Mesothelial cell of epicardium (in vitro differentiated cells): ENCODE results near the gene CRADD. TPM values are rescaled to one million over a fixed set of nuclear protein-coding genes. Genes with fewer than 3 reads are reported as not detected.

Source experiments
- DNase-seq, 2 experiments: peaks; one replicate each; pipeline ENCODE4 v3.0.0; 2021; ENCODE audit warnings: low spot score in 2 of 2; ENCODE audit not compliant: unreplicated experiment in 2 of 2
- H3K27ac Mint-ChIP-seq: 2 replicates; pipeline ENCODE4 v1.8.0; 2021; ENCODE audit warnings: mixed read lengths
- H3K27me3 Mint-ChIP-seq: 2 replicates; pipeline ENCODE4 v1.8.0; 2021; ENCODE audit warnings: low read depth, mixed read lengths
- H3K36me3 Mint-ChIP-seq: 2 replicates; pipeline ENCODE4 v1.8.0; 2021; ENCODE audit warnings: mixed read lengths
- H3K4me1 Mint-ChIP-seq: 2 replicates; pipeline ENCODE4 v1.8.0; 2021; ENCODE audit warnings: mixed read lengths
- H3K4me3 Mint-ChIP-seq: 2 replicates; pipeline ENCODE4 v1.8.0; 2021; ENCODE audit warnings: mild to moderate bottlenecking, moderate library complexity, mixed read lengths
- H3K9me3 Mint-ChIP-seq: 2 replicates; pipeline ENCODE4 v1.8.0; 2021; ENCODE audit warnings: mixed read lengths
- total RNA-seq: library from RNA; stranded (reverse); gene quantifications from 3 replicates; pipeline ENCODE4 v1.2.1, GENCODE V29; 2021
- TF ChIP-seq, protein P1 (sequence below): fragments of 200-600 bp; sonication (generic); IDR thresholded peaks from one replicate; pipeline ENCODE4 v1.5.0; 2021; ENCODE audit warnings: antibody characterized with exemption; ENCODE audit not compliant: unreplicated experiment

The CRADD gene
- total RNA-seq, 1 donor from 2014 or later, result 6.6 TPM

DNA sequence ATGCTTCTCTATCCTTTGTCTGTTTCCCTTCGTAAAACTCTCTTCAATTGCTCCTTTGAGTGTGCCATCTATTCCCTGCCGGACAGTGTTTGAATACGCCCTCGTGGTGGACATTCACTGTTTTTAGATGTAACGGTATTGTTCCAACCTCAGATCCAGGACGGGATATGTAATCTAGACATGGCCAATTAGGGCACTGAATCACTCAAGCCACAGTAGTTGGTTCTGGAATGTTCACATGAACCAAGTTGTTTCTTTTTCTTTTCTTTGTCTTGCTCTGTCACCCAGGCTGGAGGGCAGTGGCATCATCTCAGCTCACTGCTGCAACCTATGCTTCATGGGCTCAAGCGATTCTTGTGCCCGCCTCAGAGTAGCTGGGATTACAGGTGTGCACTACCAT lies 267.0 kb downstream of the CRADD start:
- H3K4me1 Mint-ChIP-seq, result peaks cover 1% of the 10 kb centered on the region
- no peaks in the 10 kb centered on the region for H3K27me3 Mint-ChIP-seq
- H3K9me3 Mint-ChIP-seq, result peaks cover 17% of the 10 kb centered on the region
- H3K4me3 Mint-ChIP-seq, result no peak overlapping the region
- H3K36me3 Mint-ChIP-seq, result no peaks in the 10 kb centered on the region
- no peak for DNase-seq
- TF ChIP-seq, protein P1, sequence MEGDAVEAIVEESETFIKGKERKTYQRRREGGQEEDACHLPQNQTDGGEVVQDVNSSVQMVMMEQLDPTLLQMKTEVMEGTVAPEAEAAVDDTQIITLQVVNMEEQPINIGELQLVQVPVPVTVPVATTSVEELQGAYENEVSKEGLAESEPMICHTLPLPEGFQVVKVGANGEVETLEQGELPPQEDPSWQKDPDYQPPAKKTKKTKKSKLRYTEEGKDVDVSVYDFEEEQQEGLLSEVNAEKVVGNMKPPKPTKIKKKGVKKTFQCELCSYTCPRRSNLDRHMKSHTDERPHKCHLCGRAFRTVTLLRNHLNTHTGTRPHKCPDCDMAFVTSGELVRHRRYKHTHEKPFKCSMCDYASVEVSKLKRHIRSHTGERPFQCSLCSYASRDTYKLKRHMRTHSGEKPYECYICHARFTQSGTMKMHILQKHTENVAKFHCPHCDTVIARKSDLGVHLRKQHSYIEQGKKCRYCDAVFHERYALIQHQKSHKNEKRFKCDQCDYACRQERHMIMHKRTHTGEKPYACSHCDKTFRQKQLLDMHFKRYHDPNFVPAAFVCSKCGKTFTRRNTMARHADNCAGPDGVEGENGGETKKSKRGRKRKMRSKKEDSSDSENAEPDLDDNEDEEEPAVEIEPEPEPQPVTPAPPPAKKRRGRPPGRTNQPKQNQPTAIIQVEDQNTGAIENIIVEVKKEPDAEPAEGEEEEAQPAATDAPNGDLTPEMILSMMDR, result no peak
- H3K27ac Mint-ChIP-seq, result no peak overlapping the region

Other genes starting within 250 kb of the CRADD start
- 86.5 to 92.8 TPM (median 90.6 TPM) in 3 replicates for gene UBE2N, start 235.4 kb upstream of the CRADD start, total RNA-seq
- 57.6 to 63.0 TPM (median 62.2 TPM) in 3 replicates for gene MRPL42, start 209.9 kb upstream of the CRADD start, total RNA-seq
- 11.8 to 13.9 TPM (median 12.7 TPM) in 3 replicates for gene SOCS2, start 104.7 kb upstream of the CRADD start, total RNA-seq